LNCaP clone FGC (cell line): ENCODE data around the gene NT5C3A.
"Not testable (repeated sequence)": the region's sequence is repeated elsewhere in the genome, so short reads cannot be mapped to it uniquely, and the experiment has no call there.

ENCODE experiments used
- DNase-seq: peaks from one replicate; pipeline ENCODE4 v3.0.0-alpha.2; 2011; ENCODE audit warnings: low read depth
- H3K4me3 ChIP-seq: 2 replicates; pipeline ENCODE4 v1.5.1; 2011; ENCODE audit warnings: mild to moderate bottlenecking, low read depth, low read length, control low read depth
- TF ChIP-seq, protein P1 (sequence below): IDR thresholded peaks from 2 replicates; pipeline ENCODE4 v1.5.1; 2012; ENCODE audit warnings: mild to moderate bottlenecking; ENCODE audit not compliant: control insufficient read depth, insufficient read depth; ENCODE audit errors: extremely low read depth

The NT5C3A gene

DNA sequence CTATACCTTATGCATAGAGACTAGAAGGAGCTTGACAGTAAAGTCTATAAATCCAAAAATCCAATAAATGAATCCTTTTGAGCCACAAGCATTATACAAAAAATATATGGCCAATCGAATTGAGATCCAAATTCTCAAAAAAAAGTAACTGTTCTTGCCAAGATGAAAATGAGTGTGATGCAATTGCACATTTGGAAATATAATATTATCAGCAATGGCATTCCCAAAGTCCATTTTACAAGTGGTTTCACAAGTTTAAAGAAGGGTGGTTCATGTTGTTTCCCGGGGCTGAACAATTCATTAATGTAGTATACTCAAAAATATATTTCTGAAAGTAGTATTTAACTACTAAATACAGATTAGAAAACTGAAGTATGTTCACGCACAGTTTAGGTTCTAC is 39.3 kb upstream of the NT5C3A start:
- TF ChIP-seq, protein P1, sequence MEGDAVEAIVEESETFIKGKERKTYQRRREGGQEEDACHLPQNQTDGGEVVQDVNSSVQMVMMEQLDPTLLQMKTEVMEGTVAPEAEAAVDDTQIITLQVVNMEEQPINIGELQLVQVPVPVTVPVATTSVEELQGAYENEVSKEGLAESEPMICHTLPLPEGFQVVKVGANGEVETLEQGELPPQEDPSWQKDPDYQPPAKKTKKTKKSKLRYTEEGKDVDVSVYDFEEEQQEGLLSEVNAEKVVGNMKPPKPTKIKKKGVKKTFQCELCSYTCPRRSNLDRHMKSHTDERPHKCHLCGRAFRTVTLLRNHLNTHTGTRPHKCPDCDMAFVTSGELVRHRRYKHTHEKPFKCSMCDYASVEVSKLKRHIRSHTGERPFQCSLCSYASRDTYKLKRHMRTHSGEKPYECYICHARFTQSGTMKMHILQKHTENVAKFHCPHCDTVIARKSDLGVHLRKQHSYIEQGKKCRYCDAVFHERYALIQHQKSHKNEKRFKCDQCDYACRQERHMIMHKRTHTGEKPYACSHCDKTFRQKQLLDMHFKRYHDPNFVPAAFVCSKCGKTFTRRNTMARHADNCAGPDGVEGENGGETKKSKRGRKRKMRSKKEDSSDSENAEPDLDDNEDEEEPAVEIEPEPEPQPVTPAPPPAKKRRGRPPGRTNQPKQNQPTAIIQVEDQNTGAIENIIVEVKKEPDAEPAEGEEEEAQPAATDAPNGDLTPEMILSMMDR, result no peak
- no peak for DNase-seq
- H3K4me3 ChIP-seq, result no peak overlapping the region

DNA sequence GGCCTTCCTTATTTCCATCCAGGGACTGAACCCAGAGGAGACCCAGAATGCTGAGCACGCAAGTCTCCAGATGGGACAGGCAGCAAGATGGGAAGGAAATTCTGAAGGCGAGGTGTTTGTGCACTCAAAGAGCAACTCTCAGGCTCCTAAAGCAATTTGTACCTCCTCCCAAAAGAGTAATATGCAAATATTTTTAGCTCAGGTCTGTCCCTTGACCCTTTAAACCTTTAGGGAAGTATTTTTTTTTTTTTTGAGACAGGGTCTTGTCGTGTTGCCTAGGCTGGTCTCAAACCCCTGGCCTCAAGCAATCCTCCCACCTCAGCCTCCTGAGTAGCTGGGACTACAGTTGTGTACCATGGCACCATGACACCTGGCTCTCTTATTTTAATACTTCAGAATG is 38.2 kb upstream of the NT5C3A start:
- no peak overlapping the region for H3K4me3 ChIP-seq
- TF ChIP-seq, protein P1, result no peak
- DNase-seq, result no peak

DNA sequence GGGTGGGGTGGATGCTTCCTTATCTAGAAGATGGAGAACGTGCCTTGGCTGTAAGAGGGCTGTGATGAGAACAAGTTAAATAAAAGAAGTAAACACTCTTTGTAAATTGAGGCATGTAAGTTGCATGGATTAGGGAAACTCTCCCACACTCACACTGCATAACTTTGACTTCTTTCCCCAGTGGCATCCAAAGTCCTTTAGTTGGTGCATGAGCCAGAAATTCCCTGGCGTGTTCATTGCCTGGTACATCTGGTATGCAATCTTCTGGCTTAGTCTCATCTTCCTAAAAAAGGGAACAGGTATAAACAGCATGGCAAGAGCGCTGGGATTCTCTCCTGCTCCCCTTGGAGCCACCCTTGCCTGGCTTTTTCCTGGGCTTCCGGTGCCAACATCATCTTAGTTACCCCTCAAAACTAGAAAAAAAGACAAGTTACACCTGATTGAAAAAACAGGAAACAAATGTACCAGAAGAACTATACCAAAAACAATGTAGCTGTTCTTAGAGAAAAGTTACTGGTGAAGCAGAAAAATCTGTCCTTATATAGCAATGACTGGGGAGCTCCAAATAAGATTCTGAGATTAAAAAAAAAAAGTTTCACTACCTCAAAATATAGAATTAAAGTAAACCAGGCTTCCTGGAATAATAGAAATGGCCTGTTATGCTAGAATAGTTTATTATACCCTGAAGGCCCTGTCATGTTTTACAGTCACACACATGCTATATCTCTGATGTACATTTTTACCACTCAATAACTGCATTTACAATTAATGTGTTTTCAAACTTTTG is 36.8 kb upstream of the NT5C3A start:
- DNase-seq, result no peak
- TF ChIP-seq, protein P1, result no peak
- no peak overlapping the region for H3K4me3 ChIP-seq

DNA sequence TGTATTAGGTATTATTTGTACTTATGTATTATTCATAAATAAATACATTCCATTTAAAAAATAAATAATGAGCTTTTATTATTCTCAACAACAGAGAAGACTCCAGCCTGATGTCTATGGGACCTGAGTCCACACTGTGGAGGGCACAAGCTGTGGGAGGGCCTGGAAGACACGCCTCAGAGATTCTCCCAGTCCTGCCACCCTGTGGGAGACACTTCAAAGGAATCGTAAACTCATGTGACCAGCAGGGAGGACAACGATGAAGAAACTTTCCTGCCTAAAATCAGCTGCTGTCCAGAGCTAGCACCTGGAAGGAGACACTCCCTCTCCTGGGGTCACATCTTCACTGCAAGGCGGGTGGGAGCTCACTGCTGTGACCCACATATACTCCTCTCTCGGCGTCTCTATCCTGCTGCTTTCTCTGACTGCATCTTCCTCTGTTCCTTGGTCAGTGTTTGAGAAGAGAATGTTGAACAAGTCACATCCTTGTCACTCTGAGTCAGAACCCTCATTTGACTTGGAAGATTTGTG is 32.2 kb upstream of the NT5C3A start:
- H3K4me3 ChIP-seq, DNase-seq: not testable (repeated sequence)

DNA sequence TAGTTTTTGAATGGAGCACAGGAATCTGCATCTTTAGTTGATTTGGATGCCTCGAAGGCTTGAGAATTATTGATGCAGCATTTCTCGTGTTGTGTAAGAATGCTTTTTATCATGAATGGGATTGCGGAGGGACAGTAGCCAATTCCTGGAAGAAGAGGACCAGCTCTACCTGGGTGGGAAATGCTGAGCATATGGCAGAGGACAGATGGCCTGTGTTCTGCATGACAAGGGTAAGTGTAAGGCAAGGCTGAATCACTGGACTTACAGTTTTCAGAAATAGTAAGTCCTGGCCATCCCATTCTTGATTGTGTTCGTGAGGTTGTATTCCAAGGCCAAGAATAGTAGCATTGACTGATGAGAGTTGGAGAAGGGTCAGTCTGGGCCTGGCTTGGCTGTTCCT is 30.7 kb upstream of the NT5C3A start:
- no peak overlapping the region for H3K4me3 ChIP-seq
- no peak for DNase-seq
- TF ChIP-seq, protein P1, result no peak

DNA sequence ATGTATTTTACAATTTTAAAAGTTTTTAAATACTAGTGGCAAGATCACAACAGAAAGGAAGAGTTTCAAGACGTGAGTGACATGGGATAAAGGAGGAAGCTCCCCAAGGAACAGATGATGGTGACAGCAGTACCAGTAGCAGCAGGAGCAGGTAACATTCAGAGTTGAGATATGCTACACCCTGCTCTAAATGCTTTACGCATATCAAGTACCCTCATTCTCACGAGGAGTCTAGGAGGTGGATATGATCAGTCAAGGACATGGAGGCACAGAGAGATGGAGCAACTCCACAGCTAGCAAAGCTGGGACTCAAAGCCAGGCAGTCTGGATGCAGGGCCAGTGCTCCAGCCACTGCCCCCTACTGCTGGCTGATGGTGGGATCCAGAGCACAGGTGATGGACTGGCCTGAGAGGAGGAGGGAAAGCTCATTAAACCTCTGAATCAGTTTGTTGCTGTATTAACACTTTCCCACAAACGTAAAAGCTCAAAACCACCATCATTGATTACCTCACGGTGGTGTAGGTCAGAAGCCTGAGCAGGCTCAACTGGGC is 29.1 kb upstream of the NT5C3A start:
- DNase-seq, result no peak
- H3K4me3 ChIP-seq, result no peak overlapping the region
- TF ChIP-seq, protein P1, result no peak

DNA sequence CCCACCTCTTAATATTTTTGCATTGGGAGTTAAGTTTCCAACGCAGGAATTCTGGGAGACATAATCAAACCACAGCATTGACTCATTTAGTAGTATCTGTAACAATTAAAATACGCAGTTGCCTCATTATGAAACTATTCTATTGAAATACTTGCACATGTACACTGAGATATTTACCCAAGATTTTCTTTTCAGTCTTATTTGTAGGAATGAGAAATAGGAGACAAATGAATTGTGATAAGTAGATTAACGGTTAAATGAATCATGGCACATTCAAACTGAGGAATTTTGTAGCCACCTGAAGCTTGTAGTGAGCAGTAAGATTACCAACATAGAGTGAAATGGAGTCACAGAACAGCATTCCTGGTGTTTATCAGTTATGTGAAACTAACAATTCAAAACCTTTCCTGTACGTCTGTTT is 28.5 kb upstream of the NT5C3A start:
- no peak for DNase-seq
- H3K4me3 ChIP-seq, result no peak overlapping the region
- TF ChIP-seq, protein P1, result no peak
